Uterus (tissue), 2 donors: ENCODE results near the gene SMG9.

Experiments used
- POLR2A ChIP-seq, 2 donors: fragments of 450-650 bp; IDR thresholded peaks; one replicate each; pipeline ENCODE4 v1.6.1; 2016; ENCODE audit warnings: antibody characterized with exemption in 2 of 2, mild to moderate bottlenecking in 1 of 2, moderate library complexity in 1 of 2
- TF ChIP-seq, protein P1 (sequence below), 4 experiments: fragments of 200-600 bp in 2 of 4; fragments of 450-650 bp in 2 of 4; sonication (generic) in 2 of 4; IDR thresholded peaks; one replicate each; pipeline ENCODE4 v1.5.1; 2016 to 2019; ENCODE audit warnings: antibody characterized with exemption in 4 of 4, mild to moderate bottlenecking in 2 of 4, moderate library complexity in 1 of 4

DNA sequence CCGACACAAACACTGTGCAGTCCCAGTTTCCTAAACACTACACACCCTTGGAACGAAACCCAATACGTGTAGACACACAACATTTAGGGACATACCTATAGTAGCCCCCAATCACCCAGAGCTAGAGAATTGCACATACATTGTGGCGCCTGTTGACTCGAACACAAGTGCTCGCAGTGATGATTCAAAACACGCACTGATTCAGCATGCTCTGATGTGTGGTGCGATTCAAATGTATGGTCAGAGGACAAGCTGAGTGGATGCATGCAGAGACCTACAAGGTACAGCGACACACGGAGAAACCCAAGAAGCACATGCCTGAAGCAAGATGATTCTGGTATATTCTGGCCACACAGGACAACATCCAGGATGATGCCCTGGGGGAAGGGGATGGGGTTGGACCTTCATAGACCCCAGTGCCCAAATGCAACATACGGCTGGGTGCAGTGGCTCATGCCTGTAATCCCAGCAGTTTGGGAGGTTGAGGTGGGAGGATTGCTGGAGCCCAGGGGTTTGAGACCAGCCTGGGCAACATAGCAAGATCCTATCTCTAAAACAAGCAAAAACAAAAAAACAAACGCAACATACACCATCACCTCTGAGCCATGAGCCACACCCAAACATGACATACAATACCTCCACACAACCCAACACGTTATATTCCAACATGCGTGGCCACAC, 27.0 kb upstream of the SMG9 start:
- TF ChIP-seq POLR2A (IDR thresholded peaks at IDR 0.05) = no peak
- TF ChIP-seq, protein P1, sequence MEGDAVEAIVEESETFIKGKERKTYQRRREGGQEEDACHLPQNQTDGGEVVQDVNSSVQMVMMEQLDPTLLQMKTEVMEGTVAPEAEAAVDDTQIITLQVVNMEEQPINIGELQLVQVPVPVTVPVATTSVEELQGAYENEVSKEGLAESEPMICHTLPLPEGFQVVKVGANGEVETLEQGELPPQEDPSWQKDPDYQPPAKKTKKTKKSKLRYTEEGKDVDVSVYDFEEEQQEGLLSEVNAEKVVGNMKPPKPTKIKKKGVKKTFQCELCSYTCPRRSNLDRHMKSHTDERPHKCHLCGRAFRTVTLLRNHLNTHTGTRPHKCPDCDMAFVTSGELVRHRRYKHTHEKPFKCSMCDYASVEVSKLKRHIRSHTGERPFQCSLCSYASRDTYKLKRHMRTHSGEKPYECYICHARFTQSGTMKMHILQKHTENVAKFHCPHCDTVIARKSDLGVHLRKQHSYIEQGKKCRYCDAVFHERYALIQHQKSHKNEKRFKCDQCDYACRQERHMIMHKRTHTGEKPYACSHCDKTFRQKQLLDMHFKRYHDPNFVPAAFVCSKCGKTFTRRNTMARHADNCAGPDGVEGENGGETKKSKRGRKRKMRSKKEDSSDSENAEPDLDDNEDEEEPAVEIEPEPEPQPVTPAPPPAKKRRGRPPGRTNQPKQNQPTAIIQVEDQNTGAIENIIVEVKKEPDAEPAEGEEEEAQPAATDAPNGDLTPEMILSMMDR (IDR thresholded peaks at IDR 0.05) = no peak
